Measurements from ENCODE around the gene FADS6.

The FADS6 gene

GRCh38 chr17:74864866-74865395 lies 28.5 kb downstream of the FADS6 start:
- no peak for DNase-seq

DNA sequence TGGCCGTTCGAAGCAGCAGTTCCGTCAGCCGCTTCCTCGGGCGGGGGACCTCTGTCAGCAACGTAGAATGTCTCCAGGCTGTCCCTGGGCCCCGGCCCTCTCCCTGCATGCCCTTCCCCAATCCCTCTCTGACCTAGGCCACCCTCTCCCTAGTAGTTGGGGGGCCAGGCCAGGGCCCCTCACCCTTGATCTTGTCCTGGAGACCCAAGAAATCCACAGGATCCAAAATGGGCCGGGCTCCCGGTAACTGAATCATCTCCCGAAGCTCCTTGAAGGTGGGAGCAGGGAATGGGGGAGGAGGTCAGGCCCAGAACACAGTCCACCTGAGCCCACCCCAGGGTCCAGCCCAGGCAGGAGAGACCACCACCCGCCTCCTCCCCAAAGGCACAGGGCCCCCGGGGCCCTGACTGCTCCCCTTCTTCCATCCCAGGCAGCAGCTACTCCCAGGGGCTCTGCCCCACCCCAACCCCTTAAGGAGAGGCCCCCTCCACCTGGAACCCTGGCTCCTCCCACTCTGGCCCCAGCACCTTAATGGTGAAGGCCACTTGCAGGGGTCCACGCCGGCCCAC lies 29.1 kb downstream of the FADS6 start:
- DNase-seq, result no peak

DNA sequence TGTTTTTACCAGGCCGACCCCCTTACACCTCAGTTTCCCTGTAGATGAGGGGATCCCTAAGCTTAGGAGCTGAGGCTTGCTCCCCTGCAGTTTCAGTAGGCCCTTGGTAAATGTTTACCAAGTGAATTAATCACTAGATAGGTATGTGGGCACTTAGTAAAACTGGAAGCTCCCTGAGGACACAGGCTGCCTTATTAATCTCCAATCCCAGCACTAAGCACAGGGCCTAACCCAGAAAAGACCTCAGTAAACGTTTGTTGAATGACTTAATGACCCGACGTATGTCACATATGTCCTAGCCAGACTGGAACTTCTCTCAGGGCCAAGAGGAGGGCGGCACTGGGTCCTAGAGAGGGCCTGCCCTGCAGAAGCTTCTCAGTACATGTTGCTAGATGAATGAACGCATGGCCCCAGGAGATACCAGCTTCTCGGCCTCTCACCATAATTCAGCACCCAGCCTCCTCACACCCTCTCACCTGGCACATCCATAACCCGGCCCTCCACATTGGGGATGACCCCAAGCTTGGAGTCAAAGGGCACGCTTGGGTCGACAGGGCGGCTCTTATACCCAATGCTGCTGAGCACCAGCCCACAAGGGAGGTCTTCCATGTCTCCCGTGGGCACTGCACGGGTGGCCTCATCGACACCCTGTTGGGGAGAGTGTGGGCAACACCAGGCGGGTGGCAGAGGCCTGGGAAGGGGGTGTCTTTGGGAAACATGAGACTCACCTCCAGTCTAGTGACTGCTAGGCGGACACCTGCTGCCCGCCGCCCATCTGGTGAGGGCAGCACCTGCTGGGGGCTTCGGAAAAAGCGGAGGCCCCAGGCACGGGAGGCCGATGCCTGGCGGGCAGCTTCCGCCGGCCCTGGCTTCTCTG lies 29.8 kb downstream of the FADS6 start:
- no peak for DNase-seq

DNA sequence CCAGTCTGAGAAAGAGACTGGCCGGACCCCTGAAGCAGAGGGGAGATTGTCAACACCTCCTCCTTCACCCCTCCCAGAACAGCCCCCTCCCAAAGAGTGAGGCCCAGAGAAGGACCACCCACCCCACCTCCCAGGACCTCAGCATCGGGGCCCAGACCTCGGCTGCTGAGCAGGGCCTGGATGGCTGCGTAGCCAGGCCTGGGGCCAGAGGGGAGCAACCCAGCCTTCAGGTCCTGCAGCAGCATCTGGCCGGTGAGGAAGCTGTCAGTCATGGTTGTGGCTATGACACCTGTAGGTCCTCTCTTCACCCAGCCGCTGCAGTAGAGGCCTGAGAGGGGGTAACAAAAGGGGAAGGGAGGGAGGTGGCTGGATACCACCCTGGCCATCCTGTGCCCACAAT lies 30.5 kb downstream of the FADS6 start:
- DNase-seq, result no peak

GRCh38 chr17:74862108-74862901 lies 31.1 kb downstream of the FADS6 start:
- no peak for DNase-seq

DNA sequence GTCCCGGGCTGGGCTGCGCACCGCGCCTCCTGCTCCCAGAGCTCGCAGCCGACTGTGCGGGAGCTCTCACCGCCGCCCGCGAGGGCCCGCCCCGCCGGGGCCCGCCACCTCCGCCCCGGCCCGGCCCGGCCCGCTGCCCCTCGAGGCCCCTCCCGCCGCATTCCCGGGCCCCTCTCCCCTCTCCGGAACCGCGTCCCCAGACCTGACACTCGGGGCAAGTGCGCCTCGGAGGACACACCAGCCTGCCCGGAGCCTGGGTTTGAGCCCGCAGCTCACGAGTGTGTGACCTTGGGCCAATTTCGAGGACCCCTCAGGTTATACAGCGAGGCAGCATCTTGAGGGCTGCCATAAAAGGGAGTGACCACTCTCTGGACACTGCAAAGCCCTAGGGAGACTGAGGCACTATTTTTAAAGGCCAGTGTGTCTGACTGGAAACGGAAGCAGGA lies 31.7 kb downstream of the FADS6 start:
- DNase-seq, result no peak

DNA sequence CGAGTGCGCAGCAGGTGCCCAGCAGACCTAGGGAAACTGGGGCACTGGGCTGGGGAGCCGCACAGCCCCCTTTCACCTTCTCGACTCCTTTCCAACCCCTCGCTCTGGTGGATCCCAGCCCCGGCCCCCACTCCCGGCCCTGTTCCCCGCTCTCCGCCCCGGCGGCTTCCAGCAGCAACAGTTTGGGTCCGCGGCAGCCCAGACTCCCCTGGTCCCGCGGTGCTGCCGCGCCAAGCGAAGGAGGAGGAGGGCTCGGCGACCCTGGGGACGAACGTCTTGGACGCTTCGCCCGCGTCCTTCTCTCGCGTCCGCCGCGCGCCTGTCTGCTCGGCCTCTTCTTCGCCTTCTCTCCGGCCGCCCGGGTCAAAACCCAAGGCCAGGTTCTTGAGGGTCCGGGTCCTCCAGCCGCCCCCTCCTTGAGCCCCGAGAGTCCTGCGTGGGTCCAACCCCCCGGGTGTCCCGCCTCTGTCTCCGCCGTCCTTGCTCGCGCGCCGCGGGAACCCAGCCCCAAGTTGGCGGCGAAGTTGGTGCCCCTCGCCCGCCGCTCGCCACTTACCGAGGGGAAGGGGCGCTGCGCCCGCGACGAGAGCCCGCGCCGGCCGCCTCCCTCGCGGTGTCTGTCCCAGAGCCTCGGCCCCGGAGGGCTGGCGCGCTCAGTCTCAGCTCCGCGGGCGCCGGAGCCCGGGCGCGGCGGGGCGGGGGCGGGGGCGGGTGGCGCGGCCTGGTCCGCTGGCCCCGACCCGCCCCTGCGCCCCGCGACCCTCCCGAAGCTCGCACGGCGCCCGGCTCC lies 32.4 kb downstream of the FADS6 start:
- DNase-seq, result no peak

DNA sequence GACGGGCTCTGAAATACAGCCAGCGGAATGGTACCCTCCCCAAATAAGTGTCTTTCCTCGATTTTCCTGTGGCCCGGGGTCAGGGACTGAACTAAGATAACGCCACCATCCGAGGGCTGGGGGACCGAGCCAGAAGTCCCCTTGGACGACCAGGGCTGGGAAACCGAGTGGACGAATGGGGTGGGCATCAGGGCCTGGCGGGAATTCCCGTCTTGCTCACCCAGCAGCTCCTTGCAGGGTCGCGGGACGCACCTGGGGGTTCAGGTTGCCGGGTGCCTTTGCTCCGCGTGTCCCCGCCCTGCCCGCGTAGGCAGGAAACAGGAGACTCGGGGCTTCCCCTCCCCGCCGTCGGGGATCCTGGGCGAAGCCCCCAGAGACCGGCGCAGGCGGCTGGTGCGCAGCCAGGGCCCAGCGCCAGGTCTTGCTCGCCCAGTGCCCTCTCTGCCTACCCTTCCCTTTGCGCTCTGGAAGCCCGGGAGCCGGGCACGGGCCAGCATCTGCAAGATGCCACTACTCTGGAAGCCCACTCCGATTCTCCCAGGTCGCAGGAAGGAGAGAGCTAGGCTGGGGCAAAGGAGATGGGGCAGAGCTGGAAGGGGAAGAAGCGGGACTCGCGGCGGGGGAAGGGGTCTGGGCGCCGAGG lies 33.1 kb downstream of the FADS6 start:
- no peak for DNase-seq

DNA sequence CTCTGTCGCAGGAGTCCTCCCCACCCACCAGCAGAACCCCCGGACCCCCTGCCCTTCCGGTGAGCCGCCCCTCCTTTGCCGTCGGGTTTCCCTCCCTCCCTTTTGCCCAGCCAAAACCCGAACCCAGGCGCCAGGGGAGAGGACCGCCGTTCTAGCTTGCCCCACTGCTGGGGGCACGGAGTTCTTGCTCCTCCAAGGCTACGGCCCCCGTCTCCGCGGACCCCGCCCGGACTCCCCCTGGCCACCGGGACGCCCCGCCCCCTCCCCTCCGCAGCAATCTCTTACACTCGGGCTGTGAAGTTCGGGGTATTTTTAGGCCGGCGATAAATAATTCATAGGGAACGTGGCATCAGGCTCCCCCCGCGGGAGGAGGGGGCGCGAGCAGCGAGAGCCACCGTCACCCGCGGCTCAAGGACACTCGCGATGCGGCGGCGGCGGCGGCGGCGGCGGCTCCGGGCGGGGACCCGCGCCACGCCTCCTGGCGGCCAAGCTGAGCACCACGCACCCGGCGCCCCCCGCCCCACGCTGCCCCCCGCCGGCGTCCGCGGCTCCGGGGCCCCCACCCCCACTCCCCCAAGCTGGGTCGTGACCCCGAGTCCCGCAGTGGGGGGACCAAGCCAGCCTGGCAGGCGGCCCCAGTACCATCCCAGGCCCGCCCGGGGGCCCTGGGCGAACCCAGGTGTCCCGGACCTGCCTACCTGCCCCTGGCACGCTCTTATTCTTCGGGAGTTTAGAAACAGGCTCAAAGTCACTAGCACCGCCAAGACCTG lies 33.8 kb downstream of the FADS6 start, which contains the start of gene GRIN2C:
GRIN2C (minus strand) TSS at position 427 of the 770 bp plus-strand sequence. CDS start 4,793 bp downstream, outside the sequence.
- no peak for DNase-seq

DNA sequence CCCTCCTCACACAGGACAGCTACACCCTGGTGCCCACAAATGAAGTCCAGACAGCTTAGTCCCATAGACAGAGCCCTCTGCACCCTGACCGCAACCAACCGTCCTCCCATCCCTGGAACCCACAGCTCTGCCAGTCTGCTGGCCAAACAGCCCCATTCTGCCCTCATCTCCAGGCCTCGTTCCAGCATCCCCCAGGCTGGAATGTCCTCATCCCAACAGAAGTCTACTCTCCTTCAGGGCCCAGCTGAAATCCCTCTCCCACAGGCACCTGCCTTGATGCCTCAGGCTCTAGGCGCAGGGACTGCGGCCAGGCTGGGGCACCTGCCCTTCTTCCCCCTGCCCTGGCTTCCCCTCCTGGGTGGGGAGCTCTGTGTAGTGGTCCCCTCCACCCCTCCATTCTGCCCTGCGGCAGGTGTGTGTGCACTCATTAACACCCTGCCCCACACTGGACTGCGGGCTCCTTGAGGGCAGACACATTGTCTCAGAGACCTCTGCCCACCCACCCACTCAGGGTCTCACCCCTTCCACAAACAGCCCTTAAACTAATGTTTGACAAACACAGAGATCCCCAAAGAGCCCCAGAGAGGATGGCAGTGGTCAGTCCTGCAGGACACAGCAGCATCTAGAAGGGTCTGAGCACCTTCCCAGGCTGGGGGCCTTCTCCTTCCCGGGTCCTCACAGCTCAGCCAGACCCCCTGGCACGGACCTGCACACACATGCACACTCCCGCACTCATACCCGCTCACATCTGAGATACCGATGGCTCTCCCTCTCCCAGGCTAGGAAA lies 34.6 kb downstream of the FADS6 start:
- no peak for DNase-seq

- no peak for DNase-seq
These were observed 36.2 kb downstream of the FADS6 start for GRCh38 chr17:74857191-74857590.

GRCh38 chr17:74856112-74856511 lies 37.3 kb downstream of the FADS6 start:
- no peak for DNase-seq

GRCh38 chr17:74855323-74855722 lies 38.1 kb downstream of the FADS6 start:
- no peak for DNase-seq

GRCh38 chr17:74854792-74855191 lies 38.6 kb downstream of the FADS6 start:
- no peak for DNase-seq

GRCh38 chr17:74853669-74854068 lies 39.8 kb downstream of the FADS6 start:
- DNase-seq, result no peak

DNA sequence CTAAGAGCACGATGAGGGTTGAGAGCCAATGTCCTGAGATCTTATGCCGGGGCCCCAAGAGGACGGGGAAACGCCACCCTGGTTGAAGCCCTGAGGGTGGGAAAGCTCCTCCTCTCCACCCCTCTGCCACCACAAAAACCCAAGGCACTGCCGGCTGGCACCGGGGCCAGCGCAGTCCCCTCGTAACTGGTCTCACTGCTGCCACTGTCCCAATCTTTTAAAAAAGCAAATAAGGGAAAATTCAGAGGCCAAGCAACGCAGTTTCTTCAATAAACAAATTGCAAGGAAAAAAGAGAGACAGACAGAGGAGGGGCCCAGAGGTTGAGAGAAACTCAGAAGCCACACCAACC lies 40.4 kb downstream of the FADS6 start:
- no peak for DNase-seq

DNA sequence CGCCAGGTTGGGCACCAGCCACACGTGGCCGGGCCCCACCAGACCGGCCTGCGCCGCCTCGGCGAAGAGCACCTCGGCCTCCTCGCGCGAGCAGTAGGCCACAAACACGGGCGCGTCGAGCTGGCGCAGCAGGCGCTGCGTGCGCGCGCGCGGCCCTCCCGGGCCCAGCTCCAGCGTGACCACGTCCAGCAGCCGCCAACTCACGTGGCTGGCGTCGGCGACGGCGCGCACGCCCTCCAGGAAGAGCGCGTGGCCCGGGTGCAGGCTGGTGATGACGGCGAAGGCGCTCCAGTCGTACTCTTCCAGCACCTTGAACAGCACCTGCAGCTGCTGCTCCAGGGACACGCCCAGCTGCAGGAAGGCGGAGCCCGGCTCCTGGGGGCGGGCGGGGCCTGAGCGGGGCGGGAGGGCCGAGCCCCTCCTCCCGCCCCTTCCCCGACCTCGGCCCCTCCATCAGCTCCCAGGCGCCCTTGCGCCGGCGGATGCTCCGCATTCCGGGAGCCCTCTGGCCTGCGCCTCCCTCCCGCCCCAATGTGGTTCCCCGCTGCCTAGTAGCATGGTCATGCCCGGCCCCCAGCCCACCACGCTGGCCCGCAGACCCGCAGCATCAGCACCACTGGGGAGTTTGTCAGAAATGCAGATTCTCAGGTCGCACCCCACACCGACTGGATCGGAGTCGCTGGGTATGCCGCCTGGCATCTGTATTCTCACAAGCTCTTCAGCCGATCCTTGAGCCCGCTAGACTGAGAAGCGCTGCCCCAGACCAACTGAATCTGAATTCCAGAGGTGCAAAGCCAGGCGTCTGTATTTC lies 41.0 kb downstream of the FADS6 start:
- no peak for DNase-seq

- no peak for DNase-seq
These were observed 41.7 kb downstream of the FADS6 start for GRCh38 chr17:74851612-74852236.

DNA sequence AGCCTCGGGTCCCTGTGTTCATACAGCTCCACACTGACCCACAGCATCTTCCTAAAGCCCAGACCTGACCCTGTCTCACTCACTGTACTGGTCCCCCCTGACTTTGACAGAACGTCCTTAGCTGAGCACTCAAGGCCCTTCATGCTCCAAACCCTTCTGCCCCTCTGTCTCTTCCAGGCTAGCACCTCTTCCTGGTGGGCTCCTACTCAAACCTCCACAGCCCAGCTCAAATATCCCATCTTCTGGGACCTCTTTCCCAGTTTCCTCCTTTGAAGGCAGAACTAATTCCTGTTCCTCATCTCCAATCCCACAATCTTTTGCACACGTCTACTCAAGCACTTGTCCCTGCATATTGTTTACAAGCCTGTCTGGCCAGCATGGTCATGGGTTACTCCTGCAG lies 42.5 kb downstream of the FADS6 start:
- DNase-seq, result no peak

All from activated gamma-delta T cell (primary cell).